ENCODE data around the gene MAPKAPK2. TPM values are rescaled to one million over a fixed set of nuclear protein-coding genes. Genes with fewer than 3 reads are reported as not detected.

MAPKAPK2 gene
- total RNA-seq, 6 donors from 2014 or later, result 64.8 to 135 (median 84.3) TPM

GRCh38 chr1:206722751-206723461 lies 38.2 kb downstream of the MAPKAPK2 start:
- 68 to 69% methylated on average over 17 of the region's 17 CpGs for WGBS, 2 donors
- Histone ChIP-seq H3K27me3 (no peaks in the 10 kb centered on the region), H3K36me3 (no peaks in the 10 kb centered on the region), H3K9me3 (no peaks in the 10 kb centered on the region), H3K4me1 (peaks cover 45 to 63% (median 54%) of the 10 kb centered on the region in 4 donors), H3K27ac (peak overlapping the region; percentile 72 to 87 (median 79)), H3K4me3 (peak overlapping the region in 1 of 4 donors; percentile 6)
- TF ChIP-seq POLR2A (IDR thresholded peaks at IDR 0.05) (no peak), POLR2AphosphoS5 (IDR thresholded peaks at IDR 0.05) (no peak), EP300 (IDR thresholded peaks at IDR 0.05) (no peak), CTCF (IDR thresholded peaks at IDR 0.05) (no peak)
- ATAC-seq (ENCODE audit: low FRiP score in 2 of 2) (no peak), DNase-seq (peak in 1 of 2 donors; percentile 66)

- WGBS, 2 donors, result 78% methylated on average over 4 of the region's 4 CpGs
- no peak for ATAC-seq (ENCODE audit: low FRiP score in 2 of 2)
- H3K27ac ChIP-seq, result peak overlapping the region; percentile 72 to 87 (median 79)
- H3K9me3 ChIP-seq, result no peaks in the 10 kb centered on the region
- H3K4me3 ChIP-seq, result peak overlapping the region in 1 of 4 donors; percentile 6
- TF ChIP-seq POLR2A (IDR thresholded peaks at IDR 0.05) (no peak), EP300 (IDR thresholded peaks at IDR 0.05) (no peak), CTCF (IDR thresholded peaks at IDR 0.05) (no peak), POLR2AphosphoS5 (IDR thresholded peaks at IDR 0.05) (no peak)
- no peak for DNase-seq
- H3K4me1 ChIP-seq, result peaks cover 45 to 60% (median 53%) of the 10 kb centered on the region in 4 donors
- no peaks in the 10 kb centered on the region for H3K36me3 ChIP-seq
- no peaks in the 10 kb centered on the region for H3K27me3 ChIP-seq
These were observed 38.7 kb downstream of the MAPKAPK2 start for GRCh38 chr1:206723462-206723804.

GRCh38 chr1:206723805-206724472 lies 39.2 kb downstream of the MAPKAPK2 start:
- Histone ChIP-seq H3K4me1 (peaks cover 45 to 60% (median 53%) of the 10 kb centered on the region in 4 donors), H3K4me3 (peak overlapping the region in 1 of 4 donors; percentile 6), H3K36me3 (peaks cover 0 to 4% (median 0%) of the 10 kb centered on the region in 4 donors), H3K27ac (peak overlapping the region; percentile 72 to 87 (median 79)), H3K27me3 (no peaks in the 10 kb centered on the region), H3K9me3 (no peaks in the 10 kb centered on the region)
- 49 to 56% methylated on average over 10 to 12 of the region's 12 CpGs for WGBS, 2 donors
- peak; percentile 63 to 84 for DNase-seq
- TF ChIP-seq EP300 (IDR thresholded peaks at IDR 0.05), result peak in 1 of 4 donors; percentile 73
- TF ChIP-seq CTCF (IDR thresholded peaks at IDR 0.05), result peak in 3 of 6 experiments; percentile 42 to 64 (median 51)
- no peak for TF ChIP-seq POLR2A (IDR thresholded peaks at IDR 0.05)
- peak; percentile 4 to 59 for TF ChIP-seq POLR2AphosphoS5 (IDR thresholded peaks at IDR 0.05)
- ATAC-seq (ENCODE audit: low FRiP score in 2 of 2), result peak; percentile 67 to 87

GRCh38 chr1:206725109-206725963 lies 40.6 kb downstream of the MAPKAPK2 start:
- WGBS, 2 donors, result 70 to 73% methylated on average over 8 to 9 of the region's 9 CpGs
- DNase-seq, result no peak
- Histone ChIP-seq H3K9me3 (no peaks in the 10 kb centered on the region), H3K36me3 (peaks cover 8 to 18% (median 13%) of the 10 kb centered on the region in 4 donors), H3K27ac (peak overlapping the region in 3 of 4 donors; percentile 45 to 87 (median 80)), H3K4me1 (peaks cover 45 to 56% (median 48%) of the 10 kb centered on the region in 4 donors), H3K4me3 (no peak overlapping the region), H3K27me3 (no peaks in the 10 kb centered on the region)
- ATAC-seq (ENCODE audit: low FRiP score in 2 of 2), result peak in 1 of 2 donors; percentile 53
- TF ChIP-seq CTCF (IDR thresholded peaks at IDR 0.05) (peak in 5 of 6 experiments; percentile 14 to 45 (median 33)), POLR2A (IDR thresholded peaks at IDR 0.05) (no peak), POLR2AphosphoS5 (IDR thresholded peaks at IDR 0.05) (no peak), EP300 (IDR thresholded peaks at IDR 0.05) (no peak)

Measured in upper lobe of left lung (tissue), 6 donors.